Measurements from ENCODE around the gene CD96. TPM values are rescaled to one million over a fixed set of nuclear protein-coding genes. Genes with fewer than 3 reads are reported as not detected.

CD96 gene
- total RNA-seq, 4 donors from 2014 or later, result under 0.01 to 3.3 (median 0.64) TPM

DNA sequence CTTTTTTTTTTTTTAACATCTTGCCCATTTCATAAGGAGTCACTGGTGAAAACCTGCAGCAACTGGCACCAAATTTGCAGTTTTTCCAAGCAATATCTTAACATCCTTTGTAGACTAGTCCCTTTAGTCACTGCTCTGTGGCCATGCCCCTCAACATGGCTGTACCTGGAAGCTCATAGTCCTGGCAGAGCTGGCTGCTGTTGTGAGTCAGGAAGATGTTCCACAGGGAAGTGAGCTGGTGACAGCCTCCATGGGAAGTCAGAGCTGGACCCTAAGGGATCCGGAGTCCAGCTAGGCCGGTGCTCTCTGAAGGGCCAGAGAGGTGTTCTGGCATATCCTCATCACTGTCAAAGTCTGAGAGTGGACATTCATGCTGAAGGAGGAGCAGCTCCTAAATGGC, 152.5 kb downstream of the CD96 start:
- H3K27ac ChIP-seq, result no peak overlapping the region
- no peak overlapping the region for H3K4me3 ChIP-seq
- 100% methylated on average over 2 of the region's 2 CpGs for WGBS, 2 donors
- no peaks in the 10 kb centered on the region for H3K27me3 ChIP-seq
- TF ChIP-seq POLR2A (IDR thresholded peaks at IDR 0.05) (no peak), EP300 (IDR thresholded peaks at IDR 0.05) (no peak)
- TF ChIP-seq, protein P1, sequence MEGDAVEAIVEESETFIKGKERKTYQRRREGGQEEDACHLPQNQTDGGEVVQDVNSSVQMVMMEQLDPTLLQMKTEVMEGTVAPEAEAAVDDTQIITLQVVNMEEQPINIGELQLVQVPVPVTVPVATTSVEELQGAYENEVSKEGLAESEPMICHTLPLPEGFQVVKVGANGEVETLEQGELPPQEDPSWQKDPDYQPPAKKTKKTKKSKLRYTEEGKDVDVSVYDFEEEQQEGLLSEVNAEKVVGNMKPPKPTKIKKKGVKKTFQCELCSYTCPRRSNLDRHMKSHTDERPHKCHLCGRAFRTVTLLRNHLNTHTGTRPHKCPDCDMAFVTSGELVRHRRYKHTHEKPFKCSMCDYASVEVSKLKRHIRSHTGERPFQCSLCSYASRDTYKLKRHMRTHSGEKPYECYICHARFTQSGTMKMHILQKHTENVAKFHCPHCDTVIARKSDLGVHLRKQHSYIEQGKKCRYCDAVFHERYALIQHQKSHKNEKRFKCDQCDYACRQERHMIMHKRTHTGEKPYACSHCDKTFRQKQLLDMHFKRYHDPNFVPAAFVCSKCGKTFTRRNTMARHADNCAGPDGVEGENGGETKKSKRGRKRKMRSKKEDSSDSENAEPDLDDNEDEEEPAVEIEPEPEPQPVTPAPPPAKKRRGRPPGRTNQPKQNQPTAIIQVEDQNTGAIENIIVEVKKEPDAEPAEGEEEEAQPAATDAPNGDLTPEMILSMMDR (IDR thresholded peaks at IDR 0.05), result no peak
- H3K36me3 ChIP-seq, result no peaks in the 10 kb centered on the region
- H3K9me3 ChIP-seq, result no peaks in the 10 kb centered on the region
- no peaks in the 10 kb centered on the region for H3K4me1 ChIP-seq
- no peak for DNase-seq (ENCODE audit: low spot score in 2 of 2)

- 60 to 63% methylated on average over 1 of the region's 1 CpG for WGBS, 2 donors
- H3K9me3 ChIP-seq, result no peaks in the 10 kb centered on the region
- DNase-seq (ENCODE audit: low spot score in 2 of 2), result no peak
- no peak overlapping the region for H3K27ac ChIP-seq
- no peaks in the 10 kb centered on the region for H3K4me1 ChIP-seq
- H3K27me3 ChIP-seq, result no peaks in the 10 kb centered on the region
- no peak overlapping the region for H3K4me3 ChIP-seq
- no peaks in the 10 kb centered on the region for H3K36me3 ChIP-seq
- no peak for TF ChIP-seq POLR2A (IDR thresholded peaks at IDR 0.05)
- TF ChIP-seq, protein P1 (IDR thresholded peaks at IDR 0.05), result no peak
- no peak for TF ChIP-seq EP300 (IDR thresholded peaks at IDR 0.05)
Observed at GRCh38 chr3:111695636-111696117, 153.7 kb downstream of the CD96 start.

- H3K4me1 ChIP-seq, result no peaks in the 10 kb centered on the region
- no peaks in the 10 kb centered on the region for H3K36me3 ChIP-seq
- H3K27ac ChIP-seq, result no peak overlapping the region
- H3K4me3 ChIP-seq, result no peak overlapping the region
- WGBS, 2 donors, result 63 to 82% methylated on average over 3 of the region's 3 CpGs
- TF ChIP-seq, protein P1 (IDR thresholded peaks at IDR 0.05), result no peak
- TF ChIP-seq POLR2A (IDR thresholded peaks at IDR 0.05) (no peak), EP300 (IDR thresholded peaks at IDR 0.05) (no peak)
- DNase-seq (ENCODE audit: low spot score in 2 of 2), result no peak
- H3K27me3 ChIP-seq, result no peaks in the 10 kb centered on the region
- no peaks in the 10 kb centered on the region for H3K9me3 ChIP-seq
Observed at GRCh38 chr3:111700054-111700453, 158.1 kb downstream of the CD96 start.

DNA sequence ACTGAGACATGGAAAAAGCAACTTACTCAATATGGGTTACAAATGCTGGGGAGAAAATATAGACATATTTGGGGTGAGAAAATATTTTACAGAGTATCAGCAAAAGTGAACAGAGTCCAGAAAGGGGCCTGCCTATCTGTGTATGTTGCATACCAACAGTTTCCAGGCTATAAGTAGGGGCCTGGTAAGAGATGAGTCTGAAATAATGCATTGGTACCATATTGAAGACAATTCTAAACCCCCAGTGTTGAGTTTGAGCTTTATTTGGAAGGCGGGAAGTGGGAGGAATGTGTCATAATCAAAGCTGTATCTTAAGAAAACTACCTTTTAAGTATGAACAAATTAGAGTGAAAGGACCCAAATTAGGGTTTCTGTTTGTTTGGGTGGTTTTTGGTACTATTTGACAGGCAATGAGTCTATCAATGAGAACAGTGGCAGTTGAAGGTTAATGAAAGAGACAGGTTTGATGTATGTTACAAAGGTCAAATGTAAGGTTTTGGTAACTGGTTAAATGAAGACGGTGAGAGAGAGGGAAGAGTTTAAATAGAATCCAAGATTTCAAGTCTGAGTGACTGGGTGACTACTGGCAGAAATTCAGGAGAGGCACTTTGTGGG, 159.4 kb downstream of the CD96 start:
- no peaks in the 10 kb centered on the region for H3K27me3 ChIP-seq

More for the DNA sequence above, 159.4 kb downstream of the CD96 start:
- H3K27ac ChIP-seq, result no peak overlapping the region
- TF ChIP-seq EP300 (IDR thresholded peaks at IDR 0.05), result no peak
- TF ChIP-seq POLR2A (IDR thresholded peaks at IDR 0.05), result no peak
- TF ChIP-seq, protein P1 (IDR thresholded peaks at IDR 0.05), result no peak
- WGBS, 2 donors, result 86% methylated on average over 2 of the region's 2 CpGs
- DNase-seq (ENCODE audit: low spot score in 2 of 2), result no peak
- H3K4me1 ChIP-seq, result no peaks in the 10 kb centered on the region
- H3K4me3 ChIP-seq, result no peak overlapping the region
- no peaks in the 10 kb centered on the region for H3K9me3 ChIP-seq
- no peaks in the 10 kb centered on the region for H3K36me3 ChIP-seq

Other genes with a start within 250 kb of the CD96 start
- gene ZBED2, start 53.1 kb downstream of the CD96 start, total RNA-seq, result not detected
- under 1 TPM; 0.20 to 0.66 (median 0.36) TPM for gene PLCXD2, start 132.5 kb downstream of the CD96 start, total RNA-seq

All from tibial nerve (tissue), 4 donors.